RWPE2 (cell line): ENCODE results near the gene DAGLA.

ENCODE experiments used
- ATAC-seq: fragments of 200-7000 bp; cut with Tn5 transposase; 3 replicates; pipeline ENCODE4 v1.9.1; 2021; ENCODE audit warnings: low read depth
- DNase-seq: peaks from one replicate; pipeline ENCODE4 v3.0.0-alpha.2; 2020; ENCODE audit warnings: low spot score
- H3K27ac ChIP-seq: fragments of 450-650 bp; 2 replicates; pipeline ENCODE4 v1.5.1; 2017; ENCODE audit warnings: mild to moderate bottlenecking; ENCODE audit not compliant: poor library complexity, severe bottlenecking
- H3K27me3 ChIP-seq: fragments of 250-450 bp; sonication (Bioruptor Pico); 2 replicates; pipeline ENCODE4 v1.5.1; 2021; ENCODE audit warnings: mild to moderate bottlenecking, moderate library complexity; ENCODE audit not compliant: insufficient read depth, poor library complexity, severe bottlenecking
- H3K36me3 ChIP-seq: fragments of 250-450 bp; sonication (Bioruptor Pico); 2 replicates; pipeline ENCODE4 v1.5.1; 2020; ENCODE audit warnings: low read depth, mild to moderate bottlenecking, moderate library complexity
- H3K4me1 ChIP-seq: fragments of 250-450 bp; sonication (Bioruptor Pico); 2 replicates; pipeline ENCODE4 v1.5.1; 2021; ENCODE audit warnings: mild to moderate bottlenecking, moderate library complexity; ENCODE audit not compliant: insufficient read depth, poor library complexity, severe bottlenecking
- H3K4me3 ChIP-seq: fragments of 250-450 bp; sonication (Bioruptor Pico); 2 replicates; pipeline ENCODE4 v1.5.1; 2021; ENCODE audit warnings: mild to moderate bottlenecking, moderate library complexity; ENCODE audit not compliant: severe bottlenecking
- H3K9me3 ChIP-seq: fragments of 250-450 bp; sonication (Bioruptor Pico); 2 replicates; pipeline ENCODE4 v1.5.1; 2021; ENCODE audit warnings: mild to moderate bottlenecking, moderate library complexity; ENCODE audit not compliant: severe bottlenecking
- TF ChIP-seq, protein P1 (sequence below): fragments of 450-650 bp; IDR thresholded peaks from one replicate; pipeline ENCODE4 v1.5.1; 2017; ENCODE audit warnings: mild to moderate bottlenecking, moderate library complexity; ENCODE audit not compliant: poor library complexity, severe bottlenecking

DAGLA gene

DNA sequence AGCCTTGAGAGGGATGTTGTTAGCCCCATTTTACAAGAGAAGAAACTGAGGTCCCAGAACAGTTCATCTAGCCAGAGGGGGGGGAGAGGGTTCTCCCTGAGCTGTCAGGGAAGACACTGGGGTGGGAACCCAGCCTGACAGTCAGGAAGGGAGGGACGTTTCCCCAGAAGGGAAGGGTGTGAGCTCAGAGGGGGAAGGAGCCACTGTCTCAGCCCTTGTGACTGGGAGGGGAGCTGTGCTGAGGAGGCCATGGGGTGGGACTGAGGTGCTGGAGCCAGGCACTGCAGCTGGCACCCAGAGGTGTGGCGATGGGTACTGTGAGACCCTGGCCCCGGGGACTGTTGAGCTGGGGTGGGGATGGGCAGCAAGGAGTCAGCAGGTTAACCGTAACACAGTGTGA lies 35.7 kb downstream of the DAGLA start:
- H3K4me3 ChIP-seq = no peak overlapping the region
- TF ChIP-seq, protein P1, sequence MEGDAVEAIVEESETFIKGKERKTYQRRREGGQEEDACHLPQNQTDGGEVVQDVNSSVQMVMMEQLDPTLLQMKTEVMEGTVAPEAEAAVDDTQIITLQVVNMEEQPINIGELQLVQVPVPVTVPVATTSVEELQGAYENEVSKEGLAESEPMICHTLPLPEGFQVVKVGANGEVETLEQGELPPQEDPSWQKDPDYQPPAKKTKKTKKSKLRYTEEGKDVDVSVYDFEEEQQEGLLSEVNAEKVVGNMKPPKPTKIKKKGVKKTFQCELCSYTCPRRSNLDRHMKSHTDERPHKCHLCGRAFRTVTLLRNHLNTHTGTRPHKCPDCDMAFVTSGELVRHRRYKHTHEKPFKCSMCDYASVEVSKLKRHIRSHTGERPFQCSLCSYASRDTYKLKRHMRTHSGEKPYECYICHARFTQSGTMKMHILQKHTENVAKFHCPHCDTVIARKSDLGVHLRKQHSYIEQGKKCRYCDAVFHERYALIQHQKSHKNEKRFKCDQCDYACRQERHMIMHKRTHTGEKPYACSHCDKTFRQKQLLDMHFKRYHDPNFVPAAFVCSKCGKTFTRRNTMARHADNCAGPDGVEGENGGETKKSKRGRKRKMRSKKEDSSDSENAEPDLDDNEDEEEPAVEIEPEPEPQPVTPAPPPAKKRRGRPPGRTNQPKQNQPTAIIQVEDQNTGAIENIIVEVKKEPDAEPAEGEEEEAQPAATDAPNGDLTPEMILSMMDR = no peak
- DNase-seq (no peak), ATAC-seq (no peak)
- H3K27me3 ChIP-seq = no peaks in the 10 kb centered on the region
- no peaks in the 10 kb centered on the region for H3K9me3 ChIP-seq
- H3K27ac ChIP-seq = no peak overlapping the region
- H3K4me1 ChIP-seq = no peaks in the 10 kb centered on the region
- no peaks in the 10 kb centered on the region for H3K36me3 ChIP-seq

DNA sequence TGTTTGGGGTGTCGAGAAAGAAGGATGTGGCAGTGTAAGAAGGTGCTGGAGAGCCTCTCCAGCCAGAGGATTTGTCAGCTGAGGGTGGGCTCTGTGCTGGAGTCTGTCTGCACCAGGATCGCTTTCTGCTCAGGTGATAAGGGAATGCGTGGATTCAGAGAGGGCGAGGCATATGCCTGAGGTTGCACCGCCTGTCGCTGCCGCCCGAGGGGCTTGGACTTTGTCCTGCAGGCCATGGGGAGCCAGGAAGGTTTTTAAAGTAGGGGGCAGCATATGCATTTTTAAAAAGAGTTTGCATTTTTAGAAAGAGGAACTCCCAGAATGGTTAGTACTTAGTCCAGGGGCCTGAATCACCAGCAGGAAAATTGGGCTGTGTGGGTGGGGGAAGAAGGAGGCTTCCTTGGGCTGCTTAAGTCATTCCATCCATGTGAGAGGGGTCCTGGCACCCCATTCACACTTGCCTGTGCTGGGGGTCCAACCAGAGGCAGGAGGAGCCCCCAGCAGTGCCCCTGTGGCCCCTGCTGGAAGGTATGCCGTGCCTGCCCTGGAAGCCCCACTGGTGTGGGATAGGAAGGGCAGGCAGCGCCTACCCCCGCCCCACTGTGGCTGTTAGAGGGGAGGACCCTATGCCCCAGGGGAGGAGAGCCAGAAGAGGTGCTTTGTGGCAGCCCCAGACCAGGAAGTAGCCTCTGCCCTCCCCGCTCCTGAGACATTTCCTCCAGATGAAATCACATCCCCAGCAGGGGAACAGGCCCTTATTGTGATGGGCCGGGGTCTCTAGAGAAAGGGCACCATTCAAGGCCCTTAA lies 36.5 kb downstream of the DAGLA start:
- Histone ChIP-seq H3K27ac (no peak overlapping the region), H3K4me1 (no peaks in the 10 kb centered on the region), H3K27me3 (no peaks in the 10 kb centered on the region), H3K36me3 (no peaks in the 10 kb centered on the region), H3K4me3 (no peak overlapping the region), H3K9me3 (no peaks in the 10 kb centered on the region)
- ATAC-seq (no peak), DNase-seq (no peak)
- TF ChIP-seq, protein P1 = no peak

DNA sequence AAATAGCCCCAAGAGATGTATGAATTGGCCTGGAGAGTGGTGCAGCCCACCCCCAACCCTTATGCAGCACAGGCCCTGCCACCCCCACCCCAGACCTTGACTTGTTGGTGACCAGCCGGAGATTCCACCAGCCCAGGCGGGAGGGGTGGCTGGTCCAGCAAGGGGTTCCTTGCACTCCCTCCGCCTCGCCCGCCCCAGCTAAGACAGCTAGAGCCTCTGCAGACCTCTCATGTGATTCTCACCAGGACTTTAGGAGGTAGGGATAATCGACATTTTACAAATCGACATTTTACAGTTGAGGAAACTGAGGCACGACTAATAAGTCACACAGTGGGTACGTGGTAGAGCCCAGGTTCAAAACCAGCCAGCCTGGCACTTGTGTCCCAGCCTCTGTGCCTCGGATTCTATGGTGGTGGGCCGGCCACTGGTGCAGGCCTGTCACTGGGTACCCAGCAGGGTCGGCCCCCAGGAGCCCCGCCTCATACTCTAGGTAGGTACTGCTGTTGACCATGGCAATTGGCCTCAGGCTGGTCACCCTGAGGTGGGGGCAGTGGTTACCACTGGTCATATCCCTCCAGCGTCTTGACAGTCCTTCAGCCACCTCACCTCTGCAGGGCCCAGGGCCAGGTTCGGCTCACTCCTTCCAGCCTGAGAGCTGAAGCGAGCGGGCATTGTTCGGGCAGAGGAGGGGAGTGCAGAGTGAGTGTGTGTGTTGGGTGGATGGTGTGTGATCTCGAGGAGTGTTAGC lies 37.3 kb downstream of the DAGLA start:
- no peaks in the 10 kb centered on the region for H3K27me3 ChIP-seq
- no peaks in the 10 kb centered on the region for H3K36me3 ChIP-seq
- H3K9me3 ChIP-seq = no peaks in the 10 kb centered on the region
- H3K4me3 ChIP-seq = no peak overlapping the region
- H3K27ac ChIP-seq = no peak overlapping the region
- no peaks in the 10 kb centered on the region for H3K4me1 ChIP-seq
- TF ChIP-seq, protein P1 = no peak
- no peak; the same call in 2 of the 3 replicates for ATAC-seq
- DNase-seq = no peak

DNA sequence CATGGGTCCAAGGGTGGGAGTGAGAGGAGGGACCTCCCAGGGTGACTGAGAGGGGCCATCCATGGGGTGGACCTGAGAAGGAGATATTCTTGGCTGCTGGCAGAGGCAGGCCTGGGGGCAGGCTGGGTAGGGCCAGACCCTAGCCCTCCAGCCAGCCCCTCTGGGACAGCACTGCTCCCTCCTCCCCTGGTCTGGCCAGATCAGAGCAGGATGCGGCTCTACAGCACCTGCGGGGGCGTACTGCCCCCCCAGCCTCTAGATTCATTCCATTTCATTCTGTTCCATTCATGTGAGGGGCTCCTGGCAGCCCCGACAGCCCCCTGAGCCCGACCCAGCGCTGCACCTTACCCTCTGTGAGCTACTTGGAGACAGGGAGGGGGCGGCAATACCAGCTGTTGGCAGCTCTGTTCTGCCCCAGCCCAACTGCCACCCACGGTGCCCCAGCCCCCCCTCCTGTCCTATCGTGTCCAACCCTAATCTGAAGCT lies 37.9 kb downstream of the DAGLA start:
- ATAC-seq = no peak
- Histone ChIP-seq H3K27ac (no peak overlapping the region), H3K4me3 (no peak overlapping the region), H3K36me3 (no peaks in the 10 kb centered on the region), H3K4me1 (no peaks in the 10 kb centered on the region), H3K9me3 (no peaks in the 10 kb centered on the region), H3K27me3 (no peaks in the 10 kb centered on the region)
- TF ChIP-seq, protein P1 = no peak
- no peak for DNase-seq
